Measurements from ENCODE around the gene MUTYH.

DNA sequence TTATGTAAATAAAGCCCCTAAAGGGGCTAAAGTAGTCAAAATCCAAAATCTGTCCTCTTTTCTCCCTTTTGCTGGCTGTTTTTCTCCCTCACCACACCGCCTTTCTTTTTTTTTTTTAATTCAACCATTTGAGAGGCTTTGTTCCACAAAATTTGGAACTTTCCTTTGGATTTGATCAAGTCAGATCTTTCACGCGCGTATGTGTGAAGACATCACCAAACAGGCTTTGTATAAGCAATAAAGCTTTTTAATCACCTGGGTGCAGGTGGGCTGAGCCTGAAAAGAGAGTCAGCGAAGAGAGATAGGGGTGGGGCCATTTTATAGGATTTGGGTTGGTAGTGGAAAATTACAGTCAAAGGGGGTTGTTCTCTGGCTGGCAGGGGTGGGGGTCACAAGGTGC lies 18.8 kb downstream of the MUTYH start:
- no peak for TF ChIP-seq TAF1 (IDR thresholded peaks at IDR 0.05; ENCODE audit: low read depth)
- no peak for TF ChIP-seq CREB1 (IDR thresholded peaks at IDR 0.05; ENCODE audit: low read depth)
- no peak for TF ChIP-seq CEBPB (IDR thresholded peaks at IDR 0.05)
- TF ChIP-seq, protein P1, sequence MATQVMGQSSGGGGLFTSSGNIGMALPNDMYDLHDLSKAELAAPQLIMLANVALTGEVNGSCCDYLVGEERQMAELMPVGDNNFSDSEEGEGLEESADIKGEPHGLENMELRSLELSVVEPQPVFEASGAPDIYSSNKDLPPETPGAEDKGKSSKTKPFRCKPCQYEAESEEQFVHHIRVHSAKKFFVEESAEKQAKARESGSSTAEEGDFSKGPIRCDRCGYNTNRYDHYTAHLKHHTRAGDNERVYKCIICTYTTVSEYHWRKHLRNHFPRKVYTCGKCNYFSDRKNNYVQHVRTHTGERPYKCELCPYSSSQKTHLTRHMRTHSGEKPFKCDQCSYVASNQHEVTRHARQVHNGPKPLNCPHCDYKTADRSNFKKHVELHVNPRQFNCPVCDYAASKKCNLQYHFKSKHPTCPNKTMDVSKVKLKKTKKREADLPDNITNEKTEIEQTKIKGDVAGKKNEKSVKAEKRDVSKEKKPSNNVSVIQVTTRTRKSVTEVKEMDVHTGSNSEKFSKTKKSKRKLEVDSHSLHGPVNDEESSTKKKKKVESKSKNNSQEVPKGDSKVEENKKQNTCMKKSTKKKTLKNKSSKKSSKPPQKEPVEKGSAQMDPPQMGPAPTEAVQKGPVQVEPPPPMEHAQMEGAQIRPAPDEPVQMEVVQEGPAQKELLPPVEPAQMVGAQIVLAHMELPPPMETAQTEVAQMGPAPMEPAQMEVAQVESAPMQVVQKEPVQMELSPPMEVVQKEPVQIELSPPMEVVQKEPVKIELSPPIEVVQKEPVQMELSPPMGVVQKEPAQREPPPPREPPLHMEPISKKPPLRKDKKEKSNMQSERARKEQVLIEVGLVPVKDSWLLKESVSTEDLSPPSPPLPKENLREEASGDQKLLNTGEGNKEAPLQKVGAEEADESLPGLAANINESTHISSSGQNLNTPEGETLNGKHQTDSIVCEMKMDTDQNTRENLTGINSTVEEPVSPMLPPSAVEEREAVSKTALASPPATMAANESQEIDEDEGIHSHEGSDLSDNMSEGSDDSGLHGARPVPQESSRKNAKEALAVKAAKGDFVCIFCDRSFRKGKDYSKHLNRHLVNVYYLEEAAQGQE (IDR thresholded peaks at IDR 0.05; ENCODE audit: low read depth) = no peak
- TF ChIP-seq FOXM1 (IDR thresholded peaks at IDR 0.05; ENCODE audit: borderline replicate concordance, low read depth) = no peak
